ENCODE data around the gene C4A. TPM values are rescaled to one million over a fixed set of nuclear protein-coding genes. Genes with fewer than 3 reads are reported as not detected.

C4A gene
- total and polyA plus RNA-seq, 2 of the 8 experiments (the other 6 are each of a cell fraction or from before 2014, with no cell fraction given) = 0.62 to 2.4 TPM

DNA sequence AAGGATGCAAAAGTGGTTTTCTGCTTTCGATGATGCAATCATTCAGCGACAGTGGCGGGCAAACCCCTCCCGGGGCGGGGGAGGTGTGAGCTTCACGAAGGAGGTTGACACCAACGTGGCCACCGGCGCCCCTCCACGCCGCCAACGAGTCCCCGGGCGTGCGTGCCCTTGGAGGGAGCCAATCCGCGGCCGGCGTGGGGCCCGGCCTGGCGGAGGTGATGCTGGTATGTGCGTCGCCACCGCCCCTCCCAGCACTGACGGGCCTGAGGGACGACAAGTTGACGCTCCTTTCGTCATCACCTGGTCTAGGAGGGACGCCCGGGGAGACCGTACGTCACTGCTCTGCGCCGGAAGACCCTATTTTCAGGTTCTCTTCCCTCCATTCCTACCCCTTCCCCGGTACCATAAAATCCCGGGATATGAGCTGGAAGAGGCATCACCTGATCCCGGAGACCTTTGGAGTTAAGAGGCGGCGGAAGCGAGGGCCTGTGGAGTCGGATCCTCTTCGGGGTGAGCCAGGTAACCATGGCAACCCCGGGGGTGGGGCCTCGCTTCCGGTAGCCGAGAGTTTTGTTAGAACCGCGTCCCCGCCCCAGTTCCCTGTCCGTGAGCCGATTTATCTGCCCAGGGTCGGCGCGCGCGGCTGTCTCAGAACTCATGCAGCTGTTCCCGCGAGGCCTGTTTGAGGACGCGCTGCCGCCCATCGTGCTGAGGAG, 9.7 kb upstream of the C4A start, which contains the start of gene DXO (continued):
- peak; percentile 80 to 86; a peak in 3 of 4 replicates for TF ChIP-seq SIN3A (conservative IDR thresholded peaks at IDR 0.05 in 1 of 2, IDR thresholded peaks at IDR 0.05 in 1 of 2; ENCODE audit: low read depth in 1 of 2, low read length in 2 of 2)
- peak; percentile 41; the same call in 1 of the 2 replicates for TF ChIP-seq GTF2F1 (IDR thresholded peaks at IDR 0.05; ENCODE audit: borderline replicate concordance, low read depth, low read length)
- peak; percentile 57 for TF ChIP-seq TBP (IDR thresholded peaks at IDR 0.05; ENCODE audit: low read depth, low read length)
- peak; percentile 6; the same call in 1 of the 2 replicates for TF ChIP-seq SP1 (IDR thresholded peaks at IDR 0.05; ENCODE audit: low read depth, low read length)
- no peak for TF ChIP-seq BCL11A (IDR thresholded peaks at IDR 0.05; ENCODE audit: low read depth in 2 of 2, low read length in 2 of 2)
- TF ChIP-seq TEAD4 (IDR thresholded peaks at IDR 0.05; ENCODE audit: low read depth, low read length) = peak; percentile 84
- peak; percentile 68; the same call in 1 of the 2 replicates for TF ChIP-seq POLR2AphosphoS5 (IDR thresholded peaks at IDR 0.05; ENCODE audit: low read depth, low read length)
- TF ChIP-seq POLR2A (IDR thresholded peaks at IDR 0.05; ENCODE audit: control extremely low read depth in 1 of 2, low read depth in 2 of 2, low read length in 2 of 2) = peak in 1 of 2 experiments; percentile 79; a peak in 2 of 3 replicates
- peak; percentile 44; the same call in 1 of the 2 replicates for TF ChIP-seq TAF1 (IDR thresholded peaks at IDR 0.05; ENCODE audit: low read depth, low read length)
- TF ChIP-seq CBX8 (IDR thresholded peaks at IDR 0.05; ENCODE audit: borderline replicate concordance, low read depth, low read length) = no peak
- no peak for TF ChIP-seq JUND (IDR thresholded peaks at IDR 0.05; ENCODE audit: low read length)
- TF ChIP-seq CTBP2 (IDR thresholded peaks at IDR 0.05; ENCODE audit: borderline replicate concordance, insufficient read depth, insufficient read length, low read length) = peak; percentile 24

All from H1 (cell line).